Measurements from ENCODE around the gene MAP2K1. TPM values are rescaled to one million over a fixed set of nuclear protein-coding genes. Genes with fewer than 3 reads are reported as not detected.

Gene MAP2K1
- polyA plus RNA-seq, 1 donor (not counting 4 experiments of a cell fraction or from before 2014, with no cell fraction given) = 73.8 TPM

DNA sequence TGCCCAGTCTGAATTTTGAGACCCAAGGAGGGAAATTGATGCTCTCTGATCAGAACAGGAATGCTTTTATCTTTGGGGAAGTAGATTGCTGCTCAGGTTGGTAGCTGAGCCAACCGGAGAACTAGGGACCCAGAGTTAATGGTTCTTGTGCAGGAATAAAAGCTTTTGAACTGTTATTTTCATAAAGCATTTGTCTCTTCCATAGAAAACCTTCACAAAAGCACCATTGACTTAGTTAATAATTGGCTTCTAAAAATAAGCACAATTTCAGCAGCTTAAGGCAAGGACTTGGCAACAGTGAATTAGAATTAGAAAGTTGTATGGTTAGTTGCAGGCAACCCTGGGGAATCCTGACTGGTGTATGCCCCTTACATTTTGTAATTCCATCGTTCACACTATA is 53.8 kb downstream of the MAP2K1 start:
- peaks cover 30 to 38% of the 10 kb centered on the region in 2 experiments for H3K36me3 ChIP-seq (ENCODE audit: control insufficient read depth in 2 of 2, extremely low read depth in 1 of 2, insufficient read depth in 2 of 2, low read length in 2 of 2)
- H3K4me2 ChIP-seq (ENCODE audit: control insufficient read depth, extremely low read depth, insufficient read depth, low read depth, low read length) = no peak overlapping the region
- H3K4me3 ChIP-seq (ENCODE audit: control insufficient read depth in 2 of 3, extremely low read depth in 1 of 3, insufficient read depth in 2 of 3, low read depth in 1 of 3, low read length in 3 of 3) = no peak overlapping the region
- H3K9me1 ChIP-seq (ENCODE audit: control insufficient read depth, extremely low read depth, insufficient read depth, low read length) = no peaks in the 10 kb centered on the region
- H4K20me1 ChIP-seq (ENCODE audit: control insufficient read depth, extremely low read depth, insufficient read depth, low read length) = no peaks in the 10 kb centered on the region
- H3K27me3 ChIP-seq (ENCODE audit: control insufficient read depth, extremely low read depth, insufficient read depth, low read length) = no peaks in the 10 kb centered on the region
- FAIRE-seq = no peak
- H2AFZ ChIP-seq (ENCODE audit: control insufficient read depth, low read length) = no peak overlapping the region
- no peaks in the 10 kb centered on the region for H3K9me3 ChIP-seq (ENCODE audit: control insufficient read depth, low read depth, low read length)
- TF ChIP-seq, protein P1, sequence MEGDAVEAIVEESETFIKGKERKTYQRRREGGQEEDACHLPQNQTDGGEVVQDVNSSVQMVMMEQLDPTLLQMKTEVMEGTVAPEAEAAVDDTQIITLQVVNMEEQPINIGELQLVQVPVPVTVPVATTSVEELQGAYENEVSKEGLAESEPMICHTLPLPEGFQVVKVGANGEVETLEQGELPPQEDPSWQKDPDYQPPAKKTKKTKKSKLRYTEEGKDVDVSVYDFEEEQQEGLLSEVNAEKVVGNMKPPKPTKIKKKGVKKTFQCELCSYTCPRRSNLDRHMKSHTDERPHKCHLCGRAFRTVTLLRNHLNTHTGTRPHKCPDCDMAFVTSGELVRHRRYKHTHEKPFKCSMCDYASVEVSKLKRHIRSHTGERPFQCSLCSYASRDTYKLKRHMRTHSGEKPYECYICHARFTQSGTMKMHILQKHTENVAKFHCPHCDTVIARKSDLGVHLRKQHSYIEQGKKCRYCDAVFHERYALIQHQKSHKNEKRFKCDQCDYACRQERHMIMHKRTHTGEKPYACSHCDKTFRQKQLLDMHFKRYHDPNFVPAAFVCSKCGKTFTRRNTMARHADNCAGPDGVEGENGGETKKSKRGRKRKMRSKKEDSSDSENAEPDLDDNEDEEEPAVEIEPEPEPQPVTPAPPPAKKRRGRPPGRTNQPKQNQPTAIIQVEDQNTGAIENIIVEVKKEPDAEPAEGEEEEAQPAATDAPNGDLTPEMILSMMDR (optimal IDR thresholded peaks at IDR 0.05 in 1 of 3, IDR thresholded peaks at IDR 0.05 in 1 of 3, conservative IDR thresholded peaks at IDR 0.05 in 1 of 3; ENCODE audit: extremely low read depth in 1 of 3, insufficient read depth in 2 of 3, low read length in 3 of 3) = no peak
- no peak for TF ChIP-seq EZH2 (IDR thresholded peaks at IDR 0.05; ENCODE audit: low read length)
- H3K4me1 ChIP-seq (ENCODE audit: control insufficient read depth, extremely low read depth, insufficient read depth, low read length) = no peaks in the 10 kb centered on the region
- H3K9ac ChIP-seq (ENCODE audit: control insufficient read depth, extremely low read depth, insufficient read depth, low read length) = no peak overlapping the region
- peaks cover 13% of the 10 kb centered on the region for H3K79me2 ChIP-seq (ENCODE audit: control insufficient read depth, insufficient read depth, low read length)
- no peak for DNase-seq (ENCODE audit: low read depth, low spot score)
- dilution Hi-C loops (cut with MboI; ENCODE audit: extremely low pct_ligation_motif_present, low sequenced_read_pairs) = loop anchor here (5.0 kb wide), 1 partner anchor 38 kb away; no protein-coding TSS in a partner anchor
- no peak overlapping the region for H3K27ac ChIP-seq (ENCODE audit: control insufficient read depth, insufficient read depth, low read length)

DNA sequence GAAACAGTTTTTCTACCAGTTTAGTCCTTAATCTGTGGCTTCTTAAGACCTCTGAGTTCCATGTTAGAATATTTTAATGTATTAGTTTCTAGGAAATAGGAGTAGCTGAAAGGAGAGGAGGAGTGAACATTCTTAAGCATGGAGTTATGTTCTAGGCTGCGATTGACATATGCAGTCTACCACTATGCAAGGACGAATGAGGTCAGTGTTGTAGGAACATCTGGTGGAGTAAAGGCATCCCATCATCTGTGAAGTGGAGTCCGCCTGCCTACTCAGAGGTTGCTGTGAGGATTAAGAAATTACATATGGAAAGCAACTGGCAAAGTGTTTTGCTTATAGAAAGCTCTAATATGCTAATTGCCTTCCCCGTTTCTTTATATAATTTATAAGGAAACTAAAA is 65.7 kb downstream of the MAP2K1 start:
- TF ChIP-seq, protein P1 (optimal IDR thresholded peaks at IDR 0.05 in 1 of 3, IDR thresholded peaks at IDR 0.05 in 1 of 3, conservative IDR thresholded peaks at IDR 0.05 in 1 of 3; ENCODE audit: extremely low read depth in 1 of 3, insufficient read depth in 2 of 3, low read length in 3 of 3) = no peak
- no peak for TF ChIP-seq EZH2 (IDR thresholded peaks at IDR 0.05; ENCODE audit: low read length)
- dilution Hi-C loops (cut with MboI; ENCODE audit: extremely low pct_ligation_motif_present, low sequenced_read_pairs) = no loop called here

More for the DNA sequence above, 65.7 kb downstream of the MAP2K1 start:
- no peaks in the 10 kb centered on the region for H4K20me1 ChIP-seq (ENCODE audit: control insufficient read depth, extremely low read depth, insufficient read depth, low read length)
- H3K9ac ChIP-seq (ENCODE audit: control insufficient read depth, extremely low read depth, insufficient read depth, low read length) = no peak overlapping the region
- no peak overlapping the region for H3K27ac ChIP-seq (ENCODE audit: control insufficient read depth, insufficient read depth, low read length)
- no peak overlapping the region for H3K4me2 ChIP-seq (ENCODE audit: control insufficient read depth, extremely low read depth, insufficient read depth, low read depth, low read length)
- peaks cover 2 to 17% of the 10 kb centered on the region in 2 experiments for H3K36me3 ChIP-seq (ENCODE audit: control insufficient read depth in 2 of 2, extremely low read depth in 1 of 2, insufficient read depth in 2 of 2, low read length in 2 of 2)
- H3K9me3 ChIP-seq (ENCODE audit: control insufficient read depth, low read depth, low read length) = no peaks in the 10 kb centered on the region
- no peak for DNase-seq (ENCODE audit: low read depth, low spot score)
- H3K9me1 ChIP-seq (ENCODE audit: control insufficient read depth, extremely low read depth, insufficient read depth, low read length) = no peaks in the 10 kb centered on the region
- H3K27me3 ChIP-seq (ENCODE audit: control insufficient read depth, extremely low read depth, insufficient read depth, low read length) = no peaks in the 10 kb centered on the region
- FAIRE-seq = no peak
- no peak overlapping the region for H3K4me3 ChIP-seq (ENCODE audit: control insufficient read depth in 2 of 3, extremely low read depth in 1 of 3, insufficient read depth in 2 of 3, low read depth in 1 of 3, low read length in 3 of 3)
- no peak overlapping the region for H2AFZ ChIP-seq (ENCODE audit: control insufficient read depth, low read length)
- peaks cover 3% of the 10 kb centered on the region for H3K79me2 ChIP-seq (ENCODE audit: control insufficient read depth, insufficient read depth, low read length)
- H3K4me1 ChIP-seq (ENCODE audit: control insufficient read depth, extremely low read depth, insufficient read depth, low read length) = peaks cover 2% of the 10 kb centered on the region
